Esophagus muscularis mucosa (tissue), 4 donors: ENCODE measurements around the gene LDAH.
A peak's percentile ranks its signal among the peaks of the same experiment; 100 is the strongest.

Source experiments
- CTCF ChIP-seq, 3 experiments: fragments of 200-600 bp in 2 of 3; fragments of 450-650 bp in 1 of 3; sonication (generic) in 2 of 3; IDR thresholded peaks; one replicate each; pipeline ENCODE4 v1.5.1; 2017 to 2019; ENCODE audit warnings: antibody characterized with exemption in 3 of 3, mild to moderate bottlenecking in 2 of 3, moderate library complexity in 1 of 3
- EP300 ChIP-seq: sonication (generic); formaldehyde crosslinking; IDR thresholded peaks from one replicate; pipeline ENCODE4 v1.6.1; 2017; ENCODE audit warnings: antibody characterized with exemption
- POLR2A ChIP-seq: fragments of 450-650 bp; IDR thresholded peaks from one replicate; pipeline ENCODE4 v1.6.1; 2017; ENCODE audit warnings: antibody characterized with exemption, moderate library complexity, mild to moderate bottlenecking, low read depth
- POLR2AphosphoS5 ChIP-seq, 2 donors: sonication (generic); formaldehyde crosslinking; IDR thresholded peaks; one replicate each; pipeline ENCODE4 v1.6.1; 2017; ENCODE audit warnings: antibody characterized with exemption in 2 of 2

- TF ChIP-seq EP300 (peak; percentile 68), CTCF (IDR thresholded peaks at IDR 0.05) (no peak), POLR2AphosphoS5 (IDR thresholded peaks at IDR 0.05) (peak; percentile 85 to 89), POLR2A (no peak)
Measured at GRCh38 chr2:20637147-20637546, 185.8 kb downstream of the LDAH start.
